Astrocyte of the spinal cord (primary cell): ENCODE measurements around the gene NDC80.

Source experiments
- DNase-seq: peaks from one replicate; pipeline ENCODE4 v3.0.0; 2011; ENCODE audit warnings: low read depth, low spot score
- H3K4me3 ChIP-seq: 2 replicates; pipeline ENCODE4 v1.5.1; 2011; ENCODE audit warnings: low read depth, mild to moderate bottlenecking, low read length, moderate library complexity
- CTCF ChIP-seq: IDR thresholded peaks from 2 replicates; pipeline ENCODE4 v1.5.1; 2012; ENCODE audit warnings: low read depth, mild to moderate bottlenecking, low read length, inconsistent platforms
- in situ Hi-C: cut with HindIII; loops from 2 replicates; pipeline ENCODE4 v1.10.0; 2017; ENCODE audit warnings: low sequenced_read_pairs

The NDC80 gene

GRCh38 chr18:2587788-2588187 is 16.4 kb downstream of the NDC80 start:
- TF ChIP-seq CTCF = no peak
- H3K4me3 ChIP-seq = no peak overlapping the region
- no peak for DNase-seq
- in situ Hi-C loops = no loop called here

- no peak overlapping the region for H3K4me3 ChIP-seq
- no peak for DNase-seq
Measured at GRCh38 chr18:2588666-2589344, 17.4 kb downstream of the NDC80 start.

GRCh38 chr18:2589345-2590068 is 18.1 kb downstream of the NDC80 start:
- no peak for TF ChIP-seq CTCF
- DNase-seq = no peak
- in situ Hi-C loops = no loop called here
- no peak overlapping the region for H3K4me3 ChIP-seq

More at GRCh38 chr18:2588666-2589344, 17.4 kb downstream of the NDC80 start:
- in situ Hi-C loops = no loop called here
- TF ChIP-seq CTCF = no peak

GRCh38 chr18:2590303-2590702 is 18.9 kb downstream of the NDC80 start:
- TF ChIP-seq CTCF = no peak
- in situ Hi-C loops = no loop called here
- no peak overlapping the region for H3K4me3 ChIP-seq

GRCh38 chr18:2597639-2598038 is 26.3 kb downstream of the NDC80 start:
- DNase-seq = no peak
- no peak for TF ChIP-seq CTCF
- H3K4me3 ChIP-seq = no peak overlapping the region
- in situ Hi-C loops = no loop called here

More at GRCh38 chr18:2590303-2590702, 18.9 kb downstream of the NDC80 start:
- DNase-seq = no peak

- TF ChIP-seq CTCF = no peak
- no peak for DNase-seq
- no peak overlapping the region for H3K4me3 ChIP-seq
- in situ Hi-C loops = no loop called here
Measured at GRCh38 chr18:2602844-2603243, 31.5 kb downstream of the NDC80 start.
